CD4-positive, alpha-beta T cell treated with Interleukin-1 beta for 1 hour (primary cell): Measurements from ENCODE around the gene CCDC97.

Experiments used
- DNase-seq, 2 donors: peaks; one replicate each; pipeline ENCODE4 v3.0.0-alpha.2; 2020 to 2022

The CCDC97 gene

DNA sequence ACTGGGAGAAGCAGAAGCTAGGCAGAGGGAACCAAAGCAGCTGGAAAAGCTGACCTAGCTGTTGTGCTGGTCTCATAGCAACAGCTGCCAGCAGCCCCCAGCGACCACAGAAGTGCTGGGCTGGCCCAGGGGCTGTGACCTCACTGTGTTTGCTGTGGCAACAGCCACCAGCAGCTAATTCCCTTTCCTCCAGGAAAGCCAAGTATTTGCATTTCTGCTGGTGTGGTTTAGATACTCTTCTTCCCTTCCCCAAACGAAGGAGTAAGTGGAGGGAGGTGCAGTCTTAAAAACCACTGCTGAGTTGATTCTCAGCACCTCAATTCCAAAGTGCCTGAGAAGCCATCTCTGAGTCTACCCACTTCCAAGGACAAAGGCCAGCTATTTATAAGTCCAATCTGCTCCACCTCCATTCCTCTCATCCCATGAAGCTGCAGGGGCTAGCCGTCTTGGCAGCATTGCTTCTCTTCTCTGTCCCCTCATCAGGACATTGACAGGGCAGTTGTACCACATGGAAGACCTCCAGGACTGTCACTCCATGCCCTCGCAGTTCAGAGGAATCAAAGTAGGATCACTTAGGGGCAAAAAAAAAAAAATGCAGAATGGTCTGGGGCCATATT is 11.5 kb upstream of the CCDC97 start:
- DNase-seq: peak; percentile 74 to 83

DNA sequence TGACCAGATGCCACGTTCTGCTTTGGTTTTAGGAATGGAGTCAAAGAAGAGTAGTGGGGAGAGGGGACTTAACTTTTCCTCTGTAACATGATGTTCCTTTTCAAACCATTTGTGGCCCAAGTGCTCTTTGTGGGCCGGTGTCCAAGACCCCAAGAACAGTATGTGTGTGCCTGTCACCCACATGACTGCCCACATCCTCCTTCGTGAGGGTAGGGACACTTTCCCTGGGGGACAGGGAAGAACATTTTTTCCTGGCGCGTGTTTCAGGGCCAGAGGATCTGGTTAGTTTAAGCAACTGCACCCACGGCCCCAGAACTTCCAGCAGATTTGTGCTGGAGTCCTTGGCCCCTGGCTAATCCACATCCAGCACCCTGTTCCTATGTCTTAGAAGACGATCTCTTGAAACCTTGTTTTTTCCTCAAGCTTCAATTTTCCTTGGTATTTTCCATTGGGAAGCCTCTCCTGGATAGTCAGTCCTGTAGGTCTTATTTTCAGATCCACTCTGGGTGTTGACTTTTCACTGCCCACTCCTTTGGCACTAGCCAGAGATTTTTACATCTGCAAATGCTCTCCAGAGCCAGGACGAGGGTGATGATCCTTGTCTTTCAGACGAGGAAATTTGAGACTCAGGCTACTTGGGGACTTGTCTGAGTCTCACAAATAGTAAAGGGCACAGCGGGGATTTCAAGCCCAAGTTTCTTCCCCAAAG is 10.8 kb upstream of the CCDC97 start:
- DNase-seq: no peak

DNA sequence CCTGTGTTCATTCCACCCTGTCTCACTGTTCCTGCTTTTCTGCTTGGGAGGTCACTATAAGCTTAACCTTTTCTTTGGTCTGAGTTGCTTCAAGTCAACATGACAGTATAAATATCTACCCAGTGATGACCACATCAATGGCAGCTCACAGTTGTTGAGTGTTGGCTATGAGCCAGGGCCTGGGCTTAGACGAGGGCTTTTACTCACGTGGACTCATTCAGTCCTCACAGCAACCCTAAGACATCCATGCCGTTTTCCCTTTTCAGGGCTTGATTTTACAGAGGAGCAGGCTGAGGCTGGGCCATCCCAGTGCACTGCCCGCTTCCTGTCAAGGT is 10.2 kb upstream of the CCDC97 start:
- DNase-seq: peak; percentile 50 to 64

DNA sequence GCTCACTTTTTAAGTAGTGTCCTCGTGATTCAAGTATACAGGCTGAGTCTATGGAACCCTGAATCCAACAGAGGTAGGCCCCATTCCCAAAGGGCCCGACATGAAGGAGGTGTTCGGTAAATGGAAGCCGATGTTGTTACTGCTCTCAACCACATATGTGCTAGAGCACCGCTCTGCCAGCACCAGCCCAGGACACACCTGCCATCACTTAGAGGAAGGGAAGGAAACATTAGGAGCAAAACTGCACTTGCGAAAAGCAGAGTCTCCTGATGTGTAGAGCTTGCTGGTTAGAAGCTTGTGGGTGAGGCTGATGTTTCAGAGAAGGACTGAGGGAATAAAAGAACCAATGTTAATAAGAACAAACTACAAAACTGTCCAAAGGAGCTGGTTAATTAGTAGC is 9.4 kb upstream of the CCDC97 start:
- DNase-seq: no peak

DNA sequence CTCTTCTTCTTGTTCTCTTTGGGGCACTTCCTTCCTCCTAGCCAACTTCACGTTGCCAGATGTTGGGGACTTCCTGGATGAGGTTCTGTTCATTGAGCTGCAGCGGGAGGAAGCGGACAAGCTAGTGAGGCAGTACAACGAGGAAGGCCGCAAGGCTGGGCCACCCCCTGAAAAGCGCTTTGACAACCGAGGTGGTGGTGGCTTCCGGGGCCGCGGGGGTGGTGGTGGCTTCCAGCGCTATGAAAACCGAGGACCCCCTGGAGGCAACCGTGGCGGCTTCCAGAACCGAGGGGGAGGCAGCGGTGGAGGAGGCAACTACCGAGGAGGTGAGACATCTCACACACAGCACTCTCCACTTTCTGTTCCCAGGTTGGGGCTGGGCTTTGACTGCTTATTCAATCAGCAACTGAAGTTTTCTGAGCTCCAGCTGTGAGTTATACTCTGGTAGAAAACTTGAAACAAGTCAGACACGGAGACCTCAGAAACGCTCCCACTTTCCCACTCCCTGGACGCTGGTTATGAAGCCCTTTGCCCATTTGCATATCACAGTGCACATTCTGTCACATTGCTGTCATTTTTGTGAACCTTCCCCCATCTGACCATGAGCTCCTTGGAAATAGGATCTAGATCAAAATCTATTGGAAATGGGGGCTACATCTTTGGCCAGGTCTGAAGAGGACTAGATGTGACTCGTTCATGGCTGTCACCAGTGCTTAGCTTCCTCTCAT is 7.2 kb upstream of the CCDC97 start:
- peak; percentile 75 to 76 for DNase-seq

DNA sequence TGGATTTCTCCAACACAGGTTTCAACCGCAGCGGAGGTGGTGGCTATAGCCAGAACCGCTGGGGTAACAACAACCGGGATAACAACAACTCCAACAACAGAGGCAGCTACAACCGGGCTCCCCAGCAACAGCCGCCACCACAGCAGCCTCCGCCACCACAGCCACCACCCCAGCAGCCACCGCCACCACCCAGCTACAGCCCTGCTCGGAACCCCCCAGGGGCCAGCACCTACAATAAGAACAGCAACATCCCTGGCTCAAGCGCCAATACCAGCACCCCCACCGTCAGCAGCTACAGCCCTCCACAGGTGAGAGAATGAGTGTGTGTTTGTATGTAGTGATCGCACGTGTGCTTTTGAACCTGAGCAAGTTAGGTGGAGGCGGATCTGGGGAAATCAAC is 6.0 kb upstream of the CCDC97 start:
- peak; percentile 53 to 58 for DNase-seq

DNA sequence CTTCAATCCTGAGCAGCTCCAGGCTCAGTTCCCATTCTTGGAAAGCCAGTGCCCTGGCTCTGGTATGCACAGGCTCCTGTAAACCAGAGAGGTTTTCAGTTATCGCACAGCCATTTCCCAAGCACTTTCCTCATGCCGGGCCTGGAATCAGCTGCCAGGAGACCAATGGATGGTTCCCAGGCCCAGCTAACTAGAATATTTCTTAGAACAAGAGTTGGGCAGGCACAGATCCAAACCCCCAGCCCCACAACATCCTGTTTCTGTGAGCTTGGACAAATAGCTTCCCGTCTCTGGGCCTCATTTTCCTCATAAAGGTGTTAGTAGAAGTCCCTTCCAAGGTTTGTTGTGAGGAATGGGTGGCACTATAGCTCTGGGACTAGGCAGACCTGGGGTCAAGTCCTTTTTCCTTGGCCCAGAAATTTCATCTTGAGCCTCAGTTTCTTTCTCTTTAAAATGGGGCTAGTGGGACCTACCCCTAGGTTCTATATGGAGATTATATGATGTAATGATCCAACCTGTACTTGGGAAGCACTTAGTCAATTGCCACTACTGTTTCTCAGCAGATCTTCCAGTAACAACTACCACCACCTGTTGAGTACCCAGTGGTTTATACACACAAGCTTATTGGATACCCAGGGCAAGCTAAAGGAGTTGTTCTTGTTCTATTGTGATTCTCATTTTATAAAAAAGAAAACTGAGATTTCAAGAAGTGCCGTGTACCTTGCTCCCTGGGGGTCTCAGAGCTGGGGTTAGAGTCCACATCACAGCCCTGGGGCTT is 5.1 kb upstream of the CCDC97 start:
- DNase-seq: no peak

DNA sequence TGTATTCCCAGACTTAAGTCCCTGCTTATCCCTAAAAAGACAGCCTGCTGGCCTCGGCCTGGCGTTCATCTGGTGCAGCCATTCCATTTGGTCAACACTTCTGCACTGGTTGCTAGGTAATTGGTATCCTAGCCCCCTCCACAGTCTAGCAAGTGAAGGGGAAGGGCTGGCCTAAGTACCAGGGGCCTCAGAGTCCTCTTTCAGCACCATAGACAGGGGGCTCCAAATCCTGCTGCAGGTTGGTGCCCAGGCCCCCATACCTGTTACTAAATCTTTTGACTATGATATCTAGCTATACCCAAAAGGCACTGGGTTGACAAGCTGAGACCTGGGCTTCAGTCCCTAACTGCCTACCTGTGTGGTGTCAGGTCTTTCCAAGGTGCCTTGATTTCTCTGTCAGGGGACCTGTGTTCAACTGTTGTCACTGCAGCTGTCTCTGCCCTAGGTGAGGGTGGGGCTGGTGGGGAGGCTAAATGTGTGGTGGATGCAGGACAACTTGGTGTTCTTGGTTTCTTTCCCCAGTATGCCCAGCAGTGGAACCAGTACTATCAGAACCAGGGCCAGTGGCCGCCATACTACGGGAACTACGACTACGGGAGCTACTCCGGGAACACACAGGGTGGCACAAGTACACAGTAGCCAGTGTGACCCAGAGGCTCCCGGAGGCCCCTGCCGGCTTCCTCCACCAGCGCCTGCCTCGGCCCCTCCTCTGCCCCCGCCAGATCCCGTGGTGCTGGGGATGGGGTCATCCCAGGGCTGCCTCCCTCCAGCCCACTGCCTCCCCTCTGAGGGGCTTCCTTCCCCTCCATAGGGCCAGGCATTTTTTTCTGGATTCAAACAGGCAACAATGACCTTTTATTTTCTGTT is 3.8 kb upstream of the CCDC97 start:
- DNase-seq: no peak

DNA sequence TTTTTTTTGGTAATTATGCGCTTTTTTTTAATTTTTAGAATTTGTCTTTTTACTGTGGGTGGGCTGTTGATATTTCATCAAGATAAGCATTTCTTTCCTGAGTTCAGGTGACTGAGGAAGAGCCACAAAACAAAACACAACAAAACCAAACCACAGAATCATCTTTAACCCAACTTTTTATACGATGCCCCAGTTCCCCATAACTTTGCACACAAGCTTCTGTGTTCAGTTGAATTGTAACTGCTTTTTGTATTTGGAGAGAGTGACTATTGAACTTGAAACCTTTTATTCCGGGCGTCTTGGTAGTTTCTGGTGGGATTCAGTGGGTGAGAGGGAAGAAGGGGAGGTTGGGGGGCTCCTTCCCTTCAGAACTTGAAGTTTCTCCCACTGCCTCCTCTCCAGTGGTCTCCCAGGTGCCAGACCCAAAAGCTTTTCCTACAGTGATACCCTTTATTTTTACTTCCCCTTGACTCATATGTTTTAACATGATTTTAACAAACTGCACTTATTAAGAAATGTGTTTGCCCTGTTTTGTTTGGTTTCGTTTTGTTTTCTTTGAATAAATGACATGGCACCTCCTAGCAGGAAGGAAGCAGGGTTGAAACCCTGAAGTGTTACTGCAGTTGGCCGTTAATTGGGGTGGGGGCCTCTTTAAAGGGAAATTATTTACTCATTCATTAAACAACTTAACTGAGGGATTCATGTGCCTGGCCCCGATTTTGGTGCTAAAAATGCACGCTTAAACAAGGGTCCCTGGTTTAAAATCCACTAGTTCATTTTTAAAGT is 2.7 kb upstream of the CCDC97 start:
- peak in 1 of 2 donors; percentile 61 for DNase-seq

DNA sequence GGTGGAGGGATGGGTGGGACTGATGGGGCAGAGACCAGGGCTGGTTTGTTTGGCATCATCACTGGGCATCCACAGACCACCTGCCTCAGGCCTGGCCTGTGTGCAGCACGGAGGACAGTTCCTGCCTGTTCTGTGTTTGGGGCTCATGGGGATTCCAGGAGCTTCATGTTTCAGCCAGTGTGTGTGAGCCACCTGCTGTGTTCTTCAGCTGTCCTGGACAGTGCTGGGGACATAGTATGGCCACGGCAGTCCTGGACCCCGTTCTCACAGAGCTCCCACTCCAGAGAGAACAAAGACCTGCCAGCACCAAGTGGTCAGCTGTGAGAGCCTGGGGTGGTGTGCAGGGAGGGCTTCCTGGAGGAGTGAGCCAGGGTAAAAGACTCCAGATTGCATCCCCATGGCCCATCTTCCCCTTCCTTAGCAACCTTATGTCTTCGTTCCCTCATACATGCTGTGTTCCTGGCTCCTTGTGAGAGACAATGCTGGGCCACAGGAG is 2.0 kb upstream of the CCDC97 start:
- no peak for DNase-seq

DNA sequence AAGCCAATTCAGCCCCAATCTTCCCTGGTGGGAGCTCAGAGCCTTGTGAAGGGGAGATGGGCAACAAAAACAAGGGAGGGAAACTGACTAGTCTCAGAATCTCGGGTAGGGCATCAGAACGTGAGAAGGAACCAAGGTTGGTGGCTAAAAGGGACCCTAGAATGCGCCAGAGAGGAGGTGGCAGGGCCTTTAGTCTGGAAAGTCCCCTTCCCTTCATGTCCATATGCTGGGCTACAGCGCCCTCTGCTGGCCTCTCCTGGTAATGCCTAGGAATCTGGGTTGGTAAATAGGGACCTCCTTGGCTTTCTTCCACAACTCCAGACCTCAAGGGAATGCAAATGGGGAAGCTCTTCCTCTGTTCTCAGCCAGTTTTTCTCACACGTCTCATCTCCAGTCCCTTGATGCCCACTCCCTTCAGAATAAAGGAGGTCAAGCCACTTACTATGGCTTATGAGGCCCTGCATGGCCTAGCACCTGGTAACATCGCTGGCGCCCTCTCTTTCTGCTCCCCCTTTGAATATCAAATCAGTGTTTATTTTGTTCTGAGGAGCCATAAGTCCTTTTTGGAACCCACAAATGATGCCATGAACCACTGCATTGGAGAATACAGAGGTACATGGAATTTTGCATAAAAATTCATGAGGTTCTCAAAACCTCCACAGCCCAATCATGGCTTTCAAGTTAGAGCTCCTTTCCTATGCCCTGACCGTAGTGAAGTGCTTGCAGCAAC is 1.4 kb upstream of the CCDC97 start:
- peak; percentile 88 to 93 for DNase-seq

DNA sequence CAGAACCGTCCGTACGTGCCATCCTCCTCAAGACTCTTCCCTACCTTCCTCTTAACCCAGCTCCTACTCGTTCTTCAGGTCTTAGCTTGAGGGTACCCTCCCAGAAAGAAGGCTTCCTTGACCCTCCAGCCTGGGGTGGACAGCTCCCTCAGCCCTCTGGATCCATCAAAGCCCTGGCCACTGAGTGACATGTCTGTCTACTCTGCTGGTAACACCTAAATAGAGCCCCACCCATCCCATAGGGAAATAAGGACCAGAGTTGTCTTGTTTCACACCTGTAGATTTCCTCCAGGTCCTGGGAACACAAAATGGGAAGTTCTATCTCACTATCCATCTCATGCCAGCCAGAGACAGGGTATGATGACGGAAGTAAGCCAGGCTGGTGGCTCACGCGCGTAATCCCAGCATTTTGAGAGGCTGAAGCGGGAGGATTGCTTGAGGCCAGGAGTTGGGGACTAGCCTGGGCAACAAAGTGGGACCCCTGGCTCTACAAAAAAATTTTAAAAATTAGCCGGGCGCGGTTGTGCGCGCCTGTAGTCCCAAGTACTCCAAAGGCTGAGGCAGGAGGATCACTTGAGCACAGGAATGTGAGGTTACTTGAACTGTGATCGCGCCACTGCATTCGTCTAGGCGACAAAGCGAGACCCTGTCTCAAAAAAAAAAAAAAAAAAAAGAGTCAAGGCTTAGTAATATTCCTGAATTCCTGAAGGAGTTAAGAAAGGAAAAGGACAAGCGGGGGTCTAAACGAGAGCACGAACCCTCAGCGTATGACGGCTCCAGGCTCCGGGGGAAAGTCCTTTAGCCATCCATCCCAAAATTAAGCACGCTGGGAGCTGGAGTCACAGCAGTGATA is 566 bp upstream of the CCDC97 start:
- no peak for DNase-seq

DNA sequence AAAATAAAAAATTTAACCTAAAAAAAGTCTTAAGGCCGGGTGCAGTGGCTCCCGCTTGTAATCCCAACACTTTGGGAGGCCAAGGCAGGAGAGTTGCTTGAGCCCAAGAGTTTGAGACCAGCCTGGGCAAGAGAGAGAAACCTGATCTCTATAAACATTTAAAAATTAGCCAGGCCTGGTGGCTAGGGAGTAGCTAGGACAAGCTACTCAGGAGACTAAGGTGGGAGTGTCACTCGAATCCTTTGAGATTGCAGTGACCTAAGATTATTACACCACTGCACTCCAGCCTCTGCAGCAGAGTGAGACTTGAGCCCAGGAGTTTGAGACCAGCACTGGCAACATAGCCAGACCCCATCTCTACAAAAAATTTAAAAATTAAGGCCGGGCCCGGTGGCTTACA is 1.1 kb downstream of the CCDC97 start:
- DNase-seq: no peak

DNA sequence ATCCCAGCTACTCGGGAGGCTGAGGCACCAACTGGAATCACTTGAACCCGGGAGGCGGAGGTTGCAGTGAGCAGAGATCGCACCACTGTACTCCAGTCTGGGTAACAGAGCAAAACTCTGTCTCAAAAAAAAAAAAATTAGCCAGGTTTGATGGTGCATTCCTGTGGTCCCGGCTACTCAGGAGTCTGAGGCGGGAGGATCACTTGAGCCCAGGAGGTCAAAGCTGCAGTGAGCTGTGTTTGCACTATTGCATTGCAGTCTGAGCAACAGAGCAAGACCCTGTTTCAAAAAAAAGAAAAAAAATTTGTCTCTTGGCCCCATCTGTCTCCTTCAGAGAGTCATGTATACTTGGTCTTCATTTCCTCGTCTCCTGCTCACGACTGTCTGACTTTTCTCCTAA is 1.6 kb downstream of the CCDC97 start:
- no peak for DNase-seq

DNA sequence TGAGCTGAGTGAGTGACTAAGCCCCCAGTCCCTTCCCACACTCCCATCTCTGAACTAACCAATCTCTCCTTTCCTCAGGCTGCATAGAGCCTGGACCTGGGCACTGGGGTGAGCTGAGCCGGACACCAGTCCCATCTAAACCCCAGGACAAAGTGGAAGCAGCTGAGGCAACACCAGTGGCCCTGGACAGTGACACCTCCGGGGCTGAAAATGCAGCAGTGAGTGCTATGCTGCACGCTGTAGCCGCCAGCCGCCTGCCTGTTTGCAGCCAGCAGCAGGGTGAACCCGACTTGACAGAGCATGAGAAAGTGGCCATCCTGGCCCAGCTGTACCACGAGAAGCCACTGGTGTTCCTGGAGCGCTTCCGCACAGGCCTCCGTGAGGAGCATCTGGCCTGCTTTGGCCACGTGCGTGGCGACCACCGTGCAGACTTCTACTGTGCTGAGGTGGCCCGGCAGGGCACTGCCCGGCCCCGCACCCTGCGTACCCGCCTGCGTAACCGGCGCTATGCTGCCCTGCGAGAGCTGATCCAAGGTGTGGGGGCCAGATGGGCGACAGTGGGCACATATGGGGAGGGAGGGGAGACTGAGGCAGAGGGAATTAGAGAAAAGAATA is 6.4 kb downstream of the CCDC97 start:
- no peak for DNase-seq

DNA sequence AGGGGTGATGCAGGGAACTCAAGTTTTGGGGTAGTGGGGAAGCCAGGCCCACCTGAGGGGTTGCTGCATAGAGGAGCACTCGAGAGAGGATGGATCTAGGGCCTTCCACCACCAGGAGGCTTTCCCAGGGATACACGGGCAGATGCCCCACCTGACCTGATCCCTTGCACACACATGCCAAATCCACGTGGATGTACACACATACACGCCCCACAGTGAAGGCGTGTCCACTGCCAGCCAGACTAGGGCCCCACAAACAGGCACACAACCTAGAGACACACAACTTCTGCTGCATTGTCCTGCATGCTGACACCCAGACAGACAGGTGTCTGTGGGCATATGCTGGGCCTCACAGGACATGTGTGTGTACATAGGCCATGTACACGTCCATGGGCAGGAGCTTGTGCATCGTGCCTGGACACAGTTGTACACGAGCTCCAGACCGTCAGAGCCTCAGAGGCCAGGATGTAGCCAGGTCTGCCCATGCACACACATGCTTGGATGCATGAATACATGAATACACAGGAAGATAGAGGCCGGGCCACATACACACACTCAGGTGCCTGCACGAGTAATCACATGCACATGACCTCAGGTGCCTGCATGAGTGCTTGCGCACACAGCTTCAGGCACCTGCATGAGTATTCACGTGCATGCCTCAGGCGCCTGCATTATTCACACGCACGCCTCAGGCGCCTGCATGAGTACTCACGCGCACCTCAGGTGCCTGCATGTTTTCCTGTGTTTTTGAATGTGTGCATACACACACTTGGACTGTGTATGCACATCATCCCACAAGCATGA is 8.9 kb downstream of the CCDC97 start:
- DNase-seq: no peak

DNA sequence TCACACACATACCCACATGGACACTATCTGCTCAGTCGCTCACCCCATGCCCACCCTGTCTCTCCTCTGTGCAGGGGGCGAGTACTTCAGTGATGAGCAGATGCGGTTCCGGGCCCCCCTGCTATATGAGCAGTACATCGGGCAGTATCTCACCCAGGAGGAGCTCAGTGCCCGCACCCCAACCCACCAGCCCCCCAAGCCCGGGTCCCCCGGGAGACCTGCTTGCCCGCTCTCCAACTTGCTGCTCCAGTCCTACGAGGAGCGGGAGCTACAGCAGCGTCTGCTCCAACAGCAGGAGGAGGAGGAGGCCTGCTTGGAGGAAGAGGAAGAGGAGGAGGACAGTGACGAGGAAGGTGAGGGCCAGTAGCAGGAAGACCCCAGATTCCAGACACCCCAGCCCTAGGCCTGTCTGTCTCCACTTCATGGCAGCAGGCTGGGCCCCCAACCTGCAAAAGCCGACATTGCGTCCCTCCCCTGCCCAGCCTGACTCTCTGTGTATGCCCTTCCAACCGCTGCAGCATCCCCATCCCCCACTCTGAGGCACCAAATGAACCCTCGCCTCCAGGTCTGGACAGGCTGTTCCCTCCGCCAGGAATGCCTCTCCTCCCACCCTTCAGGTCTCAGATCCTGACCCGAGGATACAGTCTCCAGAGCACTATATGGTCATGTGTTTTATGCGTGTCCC is 9.7 kb downstream of the CCDC97 start:
- no peak for DNase-seq

DNA sequence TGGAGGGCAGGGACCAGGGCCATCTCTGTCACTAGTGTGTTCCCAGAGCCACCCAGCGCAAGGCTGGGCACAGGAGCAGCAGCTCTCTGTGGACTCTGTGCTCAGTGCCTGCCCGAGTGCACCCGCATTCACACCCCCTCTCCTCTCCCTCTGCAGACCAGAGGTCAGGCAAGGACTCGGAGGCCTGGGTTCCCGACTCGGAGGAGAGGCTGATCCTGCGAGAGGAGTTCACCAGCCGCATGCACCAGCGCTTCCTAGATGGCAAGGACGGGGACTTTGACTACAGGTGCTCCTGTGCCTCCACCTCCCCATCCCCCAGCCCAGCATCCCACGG is 10.2 kb downstream of the CCDC97 start:
- DNase-seq: no peak
